Left lung (tissue), 10 donors: Measurements from ENCODE around the gene SS18L1. TPM values are rescaled to one million over a fixed set of nuclear protein-coding genes. Genes with fewer than 3 reads are reported as not detected.

Source experiments
- ATAC-seq: fragments of 200-7000 bp; cut with Tn5 transposase; one replicate; pipeline ENCODE4 v1.9.1; 2020; ENCODE audit warnings: moderate library complexity
- DNase-seq, 4 donors: peaks; one replicate each; pipeline ENCODE4 v3.0.0-alpha.2; 2013 to 2020
- H3K27ac ChIP-seq, 2 donors: fragments of 200-600 bp; sonication (generic) in 1 of 2; one replicate each; pipeline versions ENCODE4 v1.5.0 to v1.8.0; 2020 to 2021
- H3K27me3 ChIP-seq, 2 donors: fragments of 200-600 bp; sonication (generic) in 1 of 2; one replicate each; pipeline versions ENCODE4 v1.5.0 to v1.8.0; 2020 to 2021
- H3K36me3 ChIP-seq, 2 donors: fragments of 200-600 bp; sonication (generic) in 1 of 2; one replicate each; pipeline versions ENCODE4 v1.5.0 to v1.8.0; 2020 to 2021
- H3K4me1 ChIP-seq, 2 donors: fragments of 200-600 bp; one replicate each; pipeline ENCODE4 v1.8.0; 2021
- H3K4me3 ChIP-seq, 2 donors: fragments of 200-600 bp; sonication (generic) in 1 of 2; one replicate each; pipeline versions ENCODE4 v1.5.0 to v1.8.0; 2020 to 2021; ENCODE audit warnings: mild to moderate bottlenecking in 1 of 2
- H3K9me3 ChIP-seq, 2 donors: fragments of 200-600 bp; sonication (generic) in 1 of 2; one replicate each; pipeline versions ENCODE4 v1.5.0 to v1.8.0; 2020 to 2021
- CTCF ChIP-seq, 2 donors: fragments of 200-600 bp; sonication (generic) in 1 of 2; IDR thresholded peaks; one replicate each; pipeline versions ENCODE4 v1.5.0 to v1.8.0; 2021; ENCODE audit warnings: antibody characterized with exemption in 2 of 2
- intact Hi-C, 2 donors: fragments of 100-400 bp; cut with DNase I; formaldehyde crosslinking; loops; one replicate each; pipeline versions ENCODE4 v1.11.2 to v1.14.2; 2022
- polyA plus RNA-seq, 6 donors: library from polyadenylated mRNA; unstranded; fragments of 120-200 nt; gene quantifications; one replicate each; pipeline ENCODE4 v1.2.1, GENCODE V29; 2013; ENCODE audit not compliant: insufficient read length in 6 of 6
- total RNA-seq, 2 donors: library from RNA; stranded (reverse); fragmentation: NEBNext Ultra II Directional; extraction: Animal tissue kit (Norgen Biotek cat#: 25700); gene quantifications; one replicate each; pipeline ENCODE4 v1.2.1, GENCODE V29; 2021
- donor health status: DM: no; HTN: yes; CAD: no.
- donor health status: DM: no; HTN: no; CAD: no.

SS18L1 gene
- total and polyA plus RNA-seq, 8 donors = 14.6 to 30.0 (median 21.7) TPM

DNA sequence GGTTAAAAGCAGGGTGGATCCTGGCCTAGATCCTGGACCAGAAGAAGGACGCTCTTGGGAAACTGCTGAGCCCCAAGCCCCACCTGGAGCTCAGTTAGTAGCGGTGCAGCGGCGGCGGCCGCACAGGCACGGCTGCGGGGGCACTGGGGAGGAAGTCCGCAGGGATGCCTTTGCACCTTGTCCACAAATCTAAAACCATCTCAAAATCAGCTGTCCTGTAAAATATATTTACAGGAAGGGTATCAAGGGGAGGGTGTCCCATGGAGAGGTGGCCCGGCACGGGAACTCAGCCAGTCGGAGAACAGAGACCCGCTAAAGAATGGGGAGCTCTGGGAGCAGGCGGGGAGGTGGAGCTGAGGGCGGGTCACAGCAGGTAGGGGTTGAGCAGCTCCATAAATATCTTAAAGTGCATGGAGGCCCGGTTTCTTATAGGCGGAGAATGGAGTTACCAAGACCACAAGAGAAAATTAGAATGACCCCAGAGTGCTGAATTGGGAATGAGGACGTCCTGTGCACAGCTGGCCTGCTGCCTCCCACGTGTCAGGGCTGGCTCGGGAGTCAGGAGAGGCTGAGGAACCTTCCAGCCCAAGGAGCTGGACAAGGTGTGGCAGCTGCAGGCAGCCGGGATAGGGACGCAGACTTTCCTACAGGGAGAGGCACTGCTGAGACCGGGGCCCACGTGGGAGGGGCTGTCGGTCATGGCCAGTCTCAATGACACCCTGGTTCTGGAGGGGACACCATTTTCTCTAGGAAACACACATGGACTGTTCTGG, 47.3 kb downstream of the SS18L1 start:
- Histone ChIP-seq H3K27me3 (no peaks in the 10 kb centered on the region), H3K27ac (no peak overlapping the region), H3K36me3 (peaks cover 0 to 62% of the 10 kb centered on the region in 2 donors), H3K9me3 (no peaks in the 10 kb centered on the region), H3K4me3 (no peak overlapping the region), H3K4me1 (peaks cover 0 to 22% of the 10 kb centered on the region in 2 donors)
- ATAC-seq (no peak), DNase-seq (peak in 1 of 4 donors; percentile 52)
- TF ChIP-seq CTCF (IDR thresholded peaks at IDR 0.05) = no peak
- intact Hi-C loops = no loop called here

GRCh38 chr20:62191781-62192559, 48.4 kb downstream of the SS18L1 start:
- H3K27ac ChIP-seq = no peak overlapping the region
- peaks cover 0 to 12% of the 10 kb centered on the region in 2 donors for H3K4me1 ChIP-seq
- intact Hi-C loops = no loop called here
- no peak overlapping the region for H3K4me3 ChIP-seq
- H3K27me3 ChIP-seq = no peaks in the 10 kb centered on the region
- no peaks in the 10 kb centered on the region for H3K9me3 ChIP-seq
- no peak for ATAC-seq
- TF ChIP-seq CTCF (IDR thresholded peaks at IDR 0.05) = no peak
- peak in 1 of 4 donors; percentile 39 for DNase-seq
- peaks cover 0 to 74% of the 10 kb centered on the region in 2 donors for H3K36me3 ChIP-seq

DNA sequence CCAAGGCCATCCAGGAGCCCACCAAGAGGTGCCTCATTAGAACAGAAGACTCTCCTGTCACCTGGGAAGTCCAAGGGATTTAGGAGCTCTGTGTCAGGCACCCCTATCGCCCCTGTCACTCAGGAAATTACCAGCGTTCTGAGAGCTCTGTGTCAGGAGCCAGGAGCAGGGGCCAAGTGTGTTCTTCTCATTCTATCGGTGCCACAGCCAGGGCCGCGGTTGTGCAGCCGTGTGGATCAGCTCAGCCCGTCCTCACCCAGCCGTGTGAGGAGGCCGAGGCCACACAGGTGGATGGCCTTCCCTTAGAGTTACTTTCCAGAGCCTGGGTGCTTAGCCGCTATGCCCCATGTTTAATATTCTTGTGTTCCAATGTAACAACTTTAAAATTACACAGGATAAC, 49.1 kb downstream of the SS18L1 start:
- intact Hi-C loops = no loop called here
- H3K4me1 ChIP-seq = peaks cover 0 to 5% of the 10 kb centered on the region in 2 donors
- DNase-seq = peak in 1 of 4 donors; percentile 45
- H3K27ac ChIP-seq = no peak overlapping the region
- peaks cover 0 to 81% of the 10 kb centered on the region in 2 donors for H3K36me3 ChIP-seq
- TF ChIP-seq CTCF (IDR thresholded peaks at IDR 0.05) = no peak
- H3K9me3 ChIP-seq = no peaks in the 10 kb centered on the region
- H3K27me3 ChIP-seq = no peaks in the 10 kb centered on the region
- no peak for ATAC-seq
- H3K4me3 ChIP-seq = no peak overlapping the region

DNA sequence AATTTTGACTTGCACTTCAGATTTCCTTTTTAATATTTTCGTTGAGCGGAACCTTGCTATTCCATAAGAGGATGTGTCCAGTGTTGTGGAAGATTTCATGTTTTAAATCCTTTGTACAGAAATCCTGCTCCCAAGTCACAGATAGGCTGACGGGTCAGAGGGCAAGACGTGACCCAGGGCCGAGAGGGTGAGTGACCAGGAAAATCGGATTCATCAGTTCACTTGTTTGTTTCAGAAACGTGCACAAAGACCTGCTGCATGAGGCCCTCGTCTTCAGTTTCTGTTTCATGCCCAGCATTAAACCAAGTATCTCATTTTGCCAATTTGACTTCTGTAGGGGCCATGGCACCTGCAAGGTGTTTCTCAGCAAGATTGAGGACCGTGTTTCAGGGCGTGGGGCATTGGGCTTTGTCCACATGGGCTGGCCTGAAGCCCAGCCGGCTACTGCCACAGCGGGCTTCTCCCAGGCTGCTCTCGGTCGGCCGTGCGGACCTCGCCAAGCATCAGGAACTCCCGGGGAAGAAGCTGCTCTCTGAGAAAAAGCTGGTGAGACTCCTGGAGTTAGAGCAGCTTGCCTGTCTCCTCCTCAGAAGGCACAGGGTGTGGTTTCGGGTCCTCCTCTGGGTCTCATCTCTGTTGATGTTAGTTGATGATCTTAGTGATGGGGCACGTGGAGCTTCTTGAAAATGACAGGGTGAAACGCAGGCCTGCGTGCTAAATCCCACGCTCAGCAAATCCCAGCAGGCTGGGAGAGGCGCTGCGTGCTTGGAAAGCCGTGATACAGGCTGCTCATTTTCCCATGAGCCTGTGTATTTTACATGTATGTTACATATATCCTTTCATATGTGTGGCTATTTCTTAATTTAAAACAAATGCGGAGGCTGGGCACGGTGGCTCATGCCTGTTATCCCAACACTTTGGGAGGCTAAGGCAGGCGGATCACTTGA, 49.8 kb downstream of the SS18L1 start:
- no peak for ATAC-seq

More for the DNA sequence above, 49.8 kb downstream of the SS18L1 start:
- no peak overlapping the region for H3K27ac ChIP-seq
- H3K9me3 ChIP-seq = no peaks in the 10 kb centered on the region
- DNase-seq = peak in 1 of 4 donors; percentile 46
- TF ChIP-seq CTCF (IDR thresholded peaks at IDR 0.05) = no peak
- peaks cover 0 to 3% of the 10 kb centered on the region in 2 donors for H3K4me1 ChIP-seq
- H3K27me3 ChIP-seq = no peaks in the 10 kb centered on the region
- peaks cover 0 to 88% of the 10 kb centered on the region in 2 donors for H3K36me3 ChIP-seq
- intact Hi-C loops = no loop called here
- H3K4me3 ChIP-seq = no peak overlapping the region
